Measurements from ENCODE around the gene TEPSIN. TPM values are rescaled to one million over a fixed set of nuclear protein-coding genes. Genes with fewer than 3 reads are reported as not detected.

The TEPSIN gene
- total and polyA plus RNA-seq, 2 of the 13 experiments (the other 11 are each of a cell fraction or from before 2014, with no cell fraction given): 16.1 to 18.8 TPM

DNA sequence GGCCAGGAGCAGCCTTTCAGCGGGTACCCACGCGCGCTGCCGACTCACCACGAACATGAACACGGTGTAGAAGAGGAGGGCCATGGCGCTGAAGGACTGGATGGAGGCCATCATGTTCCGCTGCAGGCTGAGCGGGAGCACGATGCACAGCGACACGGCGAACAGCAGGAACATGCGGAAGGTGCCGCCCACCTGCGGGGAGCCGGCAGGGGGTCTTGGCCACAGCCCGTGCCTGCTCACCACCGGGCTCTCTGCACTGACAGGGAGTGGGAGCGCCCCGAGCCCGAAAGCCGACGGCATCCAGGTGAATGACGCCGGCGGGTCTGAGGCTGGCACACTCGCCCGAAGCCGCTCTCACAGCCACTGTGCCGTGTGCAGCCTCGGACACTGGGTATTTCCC lies 43.3 kb upstream of the TEPSIN start:
- DNase-seq (ENCODE audit: low spot score): no peak
- BruUV-seq (replicated peaks): no TSS peak
- Histone ChIP-seq H2AFZ (ENCODE audit: low read length) (no peak overlapping the region), H4K20me1 (ENCODE audit: insufficient read depth, low read length) (no peaks in the 10 kb centered on the region), H3K9ac (ENCODE audit: insufficient read depth, low read depth, low read length) (no peak overlapping the region), H3K27ac (ENCODE audit: extremely low read length, insufficient read depth, low read length) (no peak overlapping the region), H3K79me2 (ENCODE audit: insufficient read depth, low read length) (no peaks in the 10 kb centered on the region), H3K27me3 (ENCODE audit: control insufficient read depth in 1 of 2, insufficient read depth in 2 of 2, low read length in 2 of 2) (no peaks in the 10 kb centered on the region), H3K4me1 (ENCODE audit: insufficient read depth, low read length) (no peaks in the 10 kb centered on the region), H3K4me2 (ENCODE audit: low read depth, low read length) (no peak overlapping the region), H3K4me3 (replicated peaks in 1 of 3; ENCODE audit: insufficient read depth in 1 of 3, low read depth in 2 of 3, low read length in 3 of 3) (no peak overlapping the region), H3K9me3 (ENCODE audit: low read length) (no peaks in the 10 kb centered on the region), H3K36me3 (replicated peaks in 1 of 2; ENCODE audit: control insufficient read depth in 1 of 2, insufficient read depth in 2 of 2, low read length in 2 of 2) (peaks cover 12 to 54% of the 10 kb centered on the region in 2 experiments; a peak in 4 of 5 replicates)
- no peak for ATAC-seq
- intact Hi-C loops (cut with micrococcal nuclease; ENCODE audit: unreplicated experiment) (no loop called here), in situ Hi-C loops (cut with HindIII; ENCODE audit: extremely low pct_ligation_motif_present, low pct_unique_long_range_greater_than_20kb) (no loop called here)
- POLR2A ChIA-PET: no interaction called here
- WGBS (ENCODE audit: low lambda C conversion rate): 99% methylated on average over 28 of the region's 33 CpGs
- CTCF ChIA-PET (ENCODE audit: low intra/inter-chr PET ratio, low total read pairs): no interaction called here
- TF ChIP-seq GATA4 (IDR thresholded peaks at IDR 0.05; ENCODE audit: borderline replicate concordance, low read depth): no peak
- 0 out of 2 replicates have a peak, but pooled peaks have one; percentile 23 for TF ChIP-seq RBFOX2 (IDR thresholded peaks at IDR 0.05; ENCODE audit: low read depth, low read length)
- TF ChIP-seq, protein P1, sequence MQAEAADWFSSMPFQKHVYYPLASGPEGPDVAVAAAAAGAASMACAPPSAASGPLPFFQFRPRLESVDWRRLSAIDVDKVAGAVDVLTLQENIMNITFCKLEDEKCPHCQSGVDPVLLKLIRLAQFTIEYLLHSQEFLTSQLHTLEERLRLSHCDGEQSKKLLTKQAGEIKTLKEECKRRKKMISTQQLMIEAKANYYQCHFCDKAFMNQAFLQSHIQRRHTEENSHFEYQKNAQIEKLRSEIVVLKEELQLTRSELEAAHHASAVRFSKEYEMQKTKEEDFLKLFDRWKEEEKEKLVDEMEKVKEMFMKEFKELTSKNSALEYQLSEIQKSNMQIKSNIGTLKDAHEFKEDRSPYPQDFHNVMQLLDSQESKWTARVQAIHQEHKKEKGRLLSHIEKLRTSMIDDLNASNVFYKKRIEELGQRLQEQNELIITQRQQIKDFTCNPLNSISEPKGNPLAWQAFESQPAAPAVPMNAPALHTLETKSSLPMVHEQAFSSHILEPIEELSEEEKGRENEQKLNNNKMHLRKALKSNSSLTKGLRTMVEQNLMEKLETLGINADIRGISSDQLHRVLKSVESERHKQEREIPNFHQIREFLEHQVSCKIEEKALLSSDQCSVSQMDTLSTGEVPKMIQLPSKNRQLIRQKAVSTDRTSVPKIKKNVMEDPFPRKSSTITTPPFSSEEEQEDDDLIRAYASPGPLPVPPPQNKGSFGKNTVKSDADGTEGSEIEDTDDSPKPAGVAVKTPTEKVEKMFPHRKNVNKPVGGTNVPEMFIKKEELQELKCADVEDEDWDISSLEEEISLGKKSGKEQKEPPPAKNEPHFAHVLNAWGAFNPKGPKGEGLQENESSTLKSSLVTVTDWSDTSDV (CRISPR knock-in tag; IDR thresholded peaks at IDR 0.05): 0 out of 2 replicates have a peak, but pooled peaks have one; percentile 6
- FAIRE-seq: no peak

DNA sequence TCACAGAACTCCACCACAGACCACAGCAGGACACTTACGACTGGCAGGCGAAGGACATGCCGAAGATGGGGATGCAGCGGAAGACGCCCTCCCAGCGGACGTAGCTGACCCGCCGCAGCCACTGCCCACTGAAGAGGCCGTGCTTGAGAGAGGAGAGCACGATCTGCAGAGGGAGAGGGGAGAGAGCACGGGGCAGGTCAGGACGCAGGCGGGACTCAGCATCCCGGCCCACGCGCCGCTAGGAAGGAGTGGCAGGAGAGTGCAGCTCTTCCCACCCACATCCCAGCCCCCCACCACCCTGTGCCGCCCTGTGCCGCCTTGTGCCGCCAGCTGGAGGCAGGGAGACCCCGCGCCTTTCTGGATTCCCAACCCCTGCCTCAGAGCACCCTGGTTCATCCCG lies 41.7 kb upstream of the TEPSIN start:
- Histone ChIP-seq H3K4me2 (ENCODE audit: low read depth, low read length) (no peak overlapping the region), H3K27ac (ENCODE audit: extremely low read length, insufficient read depth, low read length) (no peak overlapping the region), H3K27me3 (ENCODE audit: control insufficient read depth in 1 of 2, insufficient read depth in 2 of 2, low read length in 2 of 2) (no peaks in the 10 kb centered on the region), H3K9me3 (ENCODE audit: low read length) (no peaks in the 10 kb centered on the region), H3K4me3 (replicated peaks in 1 of 3; ENCODE audit: insufficient read depth in 1 of 3, low read depth in 2 of 3, low read length in 3 of 3) (no peak overlapping the region), H3K36me3 (replicated peaks in 1 of 2; ENCODE audit: control insufficient read depth in 1 of 2, insufficient read depth in 2 of 2, low read length in 2 of 2) (peaks cover 18 to 57% of the 10 kb centered on the region in 2 experiments; a peak in 4 of 5 replicates), H3K4me1 (ENCODE audit: insufficient read depth, low read length) (no peaks in the 10 kb centered on the region), H2AFZ (ENCODE audit: low read length) (no peak overlapping the region), H3K79me2 (ENCODE audit: insufficient read depth, low read length) (no peaks in the 10 kb centered on the region), H4K20me1 (ENCODE audit: insufficient read depth, low read length) (no peaks in the 10 kb centered on the region), H3K9ac (ENCODE audit: insufficient read depth, low read depth, low read length) (no peak overlapping the region)
- in situ Hi-C loops (cut with HindIII; ENCODE audit: extremely low pct_ligation_motif_present, low pct_unique_long_range_greater_than_20kb) (no loop called here), intact Hi-C loops (cut with micrococcal nuclease; ENCODE audit: unreplicated experiment) (no loop called here)
- CTCF ChIA-PET (ENCODE audit: low intra/inter-chr PET ratio, low total read pairs): no interaction called here
- BruUV-seq (replicated peaks): no TSS peak
- no peak for ATAC-seq
- WGBS (ENCODE audit: low lambda C conversion rate): 95% methylated on average over 13 of the region's 24 CpGs
- FAIRE-seq: no peak
- POLR2A ChIA-PET: no interaction called here
- no peak for DNase-seq (ENCODE audit: low spot score)
- no peak for TF ChIP-seq FIP1L1 (IDR thresholded peaks at IDR 0.05; ENCODE audit: borderline replicate concordance, insufficient read depth, low read depth, low read length)
- TF ChIP-seq, protein P2, sequence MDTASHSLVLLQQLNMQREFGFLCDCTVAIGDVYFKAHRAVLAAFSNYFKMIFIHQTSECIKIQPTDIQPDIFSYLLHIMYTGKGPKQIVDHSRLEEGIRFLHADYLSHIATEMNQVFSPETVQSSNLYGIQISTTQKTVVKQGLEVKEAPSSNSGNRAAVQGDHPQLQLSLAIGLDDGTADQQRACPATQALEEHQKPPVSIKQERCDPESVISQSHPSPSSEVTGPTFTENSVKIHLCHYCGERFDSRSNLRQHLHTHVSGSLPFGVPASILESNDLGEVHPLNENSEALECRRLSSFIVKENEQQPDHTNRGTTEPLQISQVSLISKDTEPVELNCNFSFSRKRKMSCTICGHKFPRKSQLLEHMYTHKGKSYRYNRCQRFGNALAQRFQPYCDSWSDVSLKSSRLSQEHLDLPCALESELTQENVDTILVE (CRISPR knock-in tag; IDR thresholded peaks at IDR 0.05): no peak
- TF ChIP-seq SIX4 (CRISPR knock-in tag; IDR thresholded peaks at IDR 0.05): no peak
- TF ChIP-seq, protein P3, sequence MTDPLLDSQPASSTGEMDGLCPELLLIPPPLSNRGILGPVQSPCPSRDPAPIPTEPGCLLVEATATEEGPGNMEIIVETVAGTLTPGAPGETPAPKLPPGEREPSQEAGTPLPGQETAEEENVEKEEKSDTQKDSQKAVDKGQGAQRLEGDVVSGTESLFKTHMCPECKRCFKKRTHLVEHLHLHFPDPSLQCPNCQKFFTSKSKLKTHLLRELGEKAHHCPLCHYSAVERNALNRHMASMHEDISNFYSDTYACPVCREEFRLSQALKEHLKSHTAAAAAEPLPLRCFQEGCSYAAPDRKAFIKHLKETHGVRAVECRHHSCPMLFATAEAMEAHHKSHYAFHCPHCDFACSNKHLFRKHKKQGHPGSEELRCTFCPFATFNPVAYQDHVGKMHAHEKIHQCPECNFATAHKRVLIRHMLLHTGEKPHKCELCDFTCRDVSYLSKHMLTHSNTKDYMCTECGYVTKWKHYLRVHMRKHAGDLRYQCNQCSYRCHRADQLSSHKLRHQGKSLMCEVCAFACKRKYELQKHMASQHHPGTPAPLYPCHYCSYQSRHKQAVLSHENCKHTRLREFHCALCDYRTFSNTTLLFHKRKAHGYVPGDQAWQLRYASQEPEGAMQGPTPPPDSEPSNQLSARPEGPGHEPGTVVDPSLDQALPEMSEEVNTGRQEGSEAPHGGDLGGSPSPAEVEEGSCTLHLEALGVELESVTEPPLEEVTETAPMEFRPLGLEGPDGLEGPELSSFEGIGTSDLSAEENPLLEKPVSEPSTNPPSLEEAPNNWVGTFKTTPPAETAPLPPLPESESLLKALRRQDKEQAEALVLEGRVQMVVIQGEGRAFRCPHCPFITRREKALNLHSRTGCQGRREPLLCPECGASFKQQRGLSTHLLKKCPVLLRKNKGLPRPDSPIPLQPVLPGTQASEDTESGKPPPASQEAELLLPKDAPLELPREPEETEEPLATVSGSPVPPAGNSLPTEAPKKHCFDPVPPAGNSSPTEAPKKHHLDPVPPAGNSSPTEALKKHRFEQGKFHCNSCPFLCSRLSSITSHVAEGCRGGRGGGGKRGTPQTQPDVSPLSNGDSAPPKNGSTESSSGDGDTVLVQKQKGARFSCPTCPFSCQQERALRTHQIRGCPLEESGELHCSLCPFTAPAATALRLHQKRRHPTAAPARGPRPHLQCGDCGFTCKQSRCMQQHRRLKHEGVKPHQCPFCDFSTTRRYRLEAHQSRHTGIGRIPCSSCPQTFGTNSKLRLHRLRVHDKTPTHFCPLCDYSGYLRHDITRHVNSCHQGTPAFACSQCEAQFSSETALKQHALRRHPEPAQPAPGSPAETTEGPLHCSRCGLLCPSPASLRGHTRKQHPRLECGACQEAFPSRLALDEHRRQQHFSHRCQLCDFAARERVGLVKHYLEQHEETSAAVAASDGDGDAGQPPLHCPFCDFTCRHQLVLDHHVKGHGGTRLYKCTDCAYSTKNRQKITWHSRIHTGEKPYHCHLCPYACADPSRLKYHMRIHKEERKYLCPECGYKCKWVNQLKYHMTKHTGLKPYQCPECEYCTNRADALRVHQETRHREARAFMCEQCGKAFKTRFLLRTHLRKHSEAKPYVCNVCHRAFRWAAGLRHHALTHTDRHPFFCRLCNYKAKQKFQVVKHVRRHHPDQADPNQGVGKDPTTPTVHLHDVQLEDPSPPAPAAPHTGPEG (CRISPR knock-in tag; IDR thresholded peaks at IDR 0.05): no peak
- TF ChIP-seq ZNF747 (CRISPR knock-in tag; IDR thresholded peaks at IDR 0.05; ENCODE audit: borderline replicate concordance): no peak
